GM18858 (cell line): ENCODE data around the gene CCNJL.

ENCODE experiments used
- ATAC-seq: cut with Tn5 transposase; IDR thresholded peaks from one replicate; pipeline ENCODE4 v1.9.1; 2021; ENCODE audit not compliant: unreplicated experiment

Gene CCNJL

GRCh38 chr5:160333721-160334120 is 21.4 kb upstream of the CCNJL start:
- no peak for ATAC-seq

GRCh38 chr5:160330212-160330611 is 17.8 kb upstream of the CCNJL start:
- no peak for ATAC-seq

- ATAC-seq, result no peak
These were observed 15.5 kb upstream of the CCNJL start for GRCh38 chr5:160327818-160328217.

- no peak for ATAC-seq
These were observed 14.6 kb upstream of the CCNJL start for GRCh38 chr5:160326981-160327380.

- ATAC-seq, result no peak
These were observed 13.4 kb upstream of the CCNJL start for GRCh38 chr5:160325716-160326115.

GRCh38 chr5:160324886-160325285 is 12.5 kb upstream of the CCNJL start:
- ATAC-seq, result no peak

- ATAC-seq, result no peak
These were observed 6.0 kb upstream of the CCNJL start for GRCh38 chr5:160318409-160318808.

- ATAC-seq, result no peak
These were observed 5.1 kb upstream of the CCNJL start for GRCh38 chr5:160317434-160317833.

GRCh38 chr5:160315968-160316367 is 3.6 kb upstream of the CCNJL start:
- no peak for ATAC-seq

- no peak for ATAC-seq
These were observed 780 bp upstream of the CCNJL start for GRCh38 chr5:160312960-160313727.

GRCh38 chr5:160311491-160312133 is 752 bp downstream of the CCNJL start:
- ATAC-seq, result no peak

GRCh38 chr5:160310552-160311295 is 1.6 kb downstream of the CCNJL start:
- no peak for ATAC-seq

GRCh38 chr5:160310140-160310539 is 2.2 kb downstream of the CCNJL start:
- ATAC-seq, result no peak

GRCh38 chr5:160306696-160307095 is 5.7 kb downstream of the CCNJL start:
- no peak for ATAC-seq

GRCh38 chr5:160305319-160305718 is 7.0 kb downstream of the CCNJL start:
- no peak for ATAC-seq

- ATAC-seq, result no peak
These were observed 8.7 kb downstream of the CCNJL start for GRCh38 chr5:160303690-160304089.

GRCh38 chr5:160298189-160298588 is 14.2 kb downstream of the CCNJL start:
- ATAC-seq, result no peak

- no peak for ATAC-seq
These were observed 14.6 kb downstream of the CCNJL start for GRCh38 chr5:160297776-160298175.

GRCh38 chr5:160297004-160297403 is 15.4 kb downstream of the CCNJL start:
- no peak for ATAC-seq

- no peak for ATAC-seq
These were observed 15.9 kb downstream of the CCNJL start for GRCh38 chr5:160296496-160296895.

- ATAC-seq, result no peak
These were observed 18.3 kb downstream of the CCNJL start for GRCh38 chr5:160293901-160294561.
